Activated T-helper 1 cell treated with anti-CD3 and anti-CD28 coated beads, Interleukin-2, amount 50 U/mL, for 16 hours (primary cell): ENCODE data around the gene SDC1.

Experiments used
- DNase-seq, 2 donors: peaks; one replicate each; pipeline ENCODE4 v3.0.0-alpha.2; 2020; ENCODE audit warnings: low read depth in 1 of 2, low spot score in 1 of 2

Gene SDC1

DNA sequence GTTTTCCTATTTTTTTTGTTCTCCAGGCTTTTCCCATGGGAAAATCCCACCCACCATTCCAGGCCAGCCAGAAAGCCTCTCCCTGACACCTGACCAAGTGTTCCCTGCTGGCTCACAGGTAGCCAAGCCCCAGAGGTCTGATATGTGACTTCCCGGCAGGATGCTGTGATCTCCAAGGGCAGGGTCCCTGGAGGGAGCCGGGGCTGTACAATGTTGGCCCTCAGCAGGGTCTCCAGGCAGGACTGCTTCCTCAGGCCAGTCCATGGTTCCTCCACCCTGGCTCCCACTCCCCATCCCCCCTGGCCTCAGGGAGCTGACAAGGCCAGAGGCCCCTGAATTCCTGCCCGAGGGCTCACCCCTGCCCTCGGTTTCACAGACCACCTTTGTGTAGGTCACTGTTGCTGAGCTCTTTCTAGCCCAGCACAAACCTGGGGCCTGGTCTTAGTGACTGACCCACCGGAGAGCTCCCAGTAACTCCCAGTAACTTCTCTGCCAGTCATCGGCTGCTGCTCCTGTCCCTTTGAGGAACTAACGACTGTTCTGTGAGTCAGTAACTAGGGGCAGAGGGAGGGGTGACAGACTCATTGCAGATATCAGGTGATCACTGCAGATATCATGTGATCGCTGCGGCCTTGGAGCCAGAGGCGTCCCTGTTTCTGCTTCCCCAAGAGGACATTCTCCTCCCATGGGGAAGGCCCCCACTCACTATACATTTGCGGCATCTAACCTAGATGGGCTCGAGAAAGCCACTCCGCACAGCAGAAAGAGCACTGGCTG lies 38.7 kb downstream of the SDC1 start:
- no peak for DNase-seq

DNA sequence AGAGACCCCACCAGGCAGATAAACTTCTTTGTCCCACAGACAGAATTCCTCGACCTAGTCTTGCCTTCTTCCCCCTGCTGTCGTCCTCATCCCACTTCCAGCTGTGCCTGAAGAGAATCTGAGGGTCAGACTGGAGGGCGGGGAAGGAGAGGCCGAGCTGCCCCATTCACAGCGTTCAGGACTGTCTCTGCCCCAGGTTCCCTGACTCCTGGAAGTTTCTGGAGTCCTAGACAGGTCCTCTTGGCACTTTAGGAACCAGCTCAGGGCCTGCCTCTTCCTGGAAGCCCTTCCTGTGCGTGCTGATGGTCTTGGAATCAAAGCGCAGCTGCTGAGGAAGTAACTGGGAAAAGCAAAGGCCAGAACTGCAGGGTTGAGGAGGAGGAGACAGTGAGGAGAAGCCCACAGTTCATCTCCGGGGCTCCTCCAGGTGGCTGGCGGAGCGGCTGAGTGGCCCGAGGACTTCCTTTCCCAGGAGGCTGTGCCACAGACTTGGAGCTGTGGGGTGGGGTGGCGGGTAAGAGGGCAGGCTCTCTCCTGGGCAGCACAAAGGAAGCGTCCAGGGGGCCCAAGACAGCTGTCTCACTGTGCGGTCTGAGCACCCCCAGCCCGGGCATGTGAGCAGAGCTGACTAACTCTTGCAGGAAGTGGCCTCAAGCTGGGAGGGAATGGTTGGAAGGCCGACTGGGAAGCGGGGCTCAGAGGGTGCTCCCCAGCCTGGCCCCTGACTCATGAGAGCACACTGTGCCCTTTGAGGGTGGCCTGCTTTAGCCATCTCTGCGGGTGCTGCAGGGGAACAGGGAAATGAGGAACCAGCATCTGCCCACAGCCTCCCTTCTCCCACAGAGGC lies 39.5 kb downstream of the SDC1 start:
- no peak for DNase-seq

DNA sequence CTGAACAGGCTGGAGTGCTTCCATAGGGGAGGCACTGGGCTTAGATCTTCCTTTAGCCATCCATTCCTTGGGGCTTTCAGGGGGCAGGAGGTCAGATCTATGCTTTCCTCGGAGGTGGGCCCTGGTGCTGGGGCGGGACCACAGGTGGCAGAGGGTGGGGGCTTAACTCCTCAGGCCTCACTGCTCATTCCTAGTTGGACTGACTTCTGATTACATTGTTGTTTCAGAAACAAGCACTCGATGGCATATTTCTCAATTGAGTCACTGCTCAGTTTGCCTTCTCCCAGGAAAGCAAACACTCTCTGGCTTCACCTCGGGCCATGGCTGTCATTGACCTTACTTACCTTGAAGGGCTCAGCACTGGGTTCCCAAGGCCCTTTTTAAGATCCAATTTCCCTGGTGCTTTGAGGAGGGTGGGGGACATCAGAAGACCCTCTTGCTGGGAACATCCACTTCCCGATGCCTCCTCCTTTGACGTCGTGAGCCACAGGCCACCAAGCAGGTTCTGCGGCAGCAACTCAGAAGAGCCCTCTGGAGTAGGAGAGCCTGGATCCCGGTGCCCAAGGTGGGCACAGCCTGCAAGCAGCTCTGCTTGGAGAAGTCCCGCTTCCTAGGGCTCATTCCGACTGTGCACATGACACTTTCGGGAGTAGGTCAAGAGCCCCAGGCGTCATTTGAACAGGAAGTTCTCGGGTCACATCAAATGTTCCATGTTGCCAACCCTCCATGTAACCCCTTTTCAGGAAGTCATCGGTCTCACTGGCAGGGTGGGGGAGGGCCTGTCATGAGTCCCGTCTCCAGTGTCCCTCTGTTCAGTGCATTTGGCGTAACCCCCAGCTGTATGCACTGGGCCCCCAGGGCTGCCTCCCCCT lies 40.6 kb downstream of the SDC1 start:
- DNase-seq: no peak

DNA sequence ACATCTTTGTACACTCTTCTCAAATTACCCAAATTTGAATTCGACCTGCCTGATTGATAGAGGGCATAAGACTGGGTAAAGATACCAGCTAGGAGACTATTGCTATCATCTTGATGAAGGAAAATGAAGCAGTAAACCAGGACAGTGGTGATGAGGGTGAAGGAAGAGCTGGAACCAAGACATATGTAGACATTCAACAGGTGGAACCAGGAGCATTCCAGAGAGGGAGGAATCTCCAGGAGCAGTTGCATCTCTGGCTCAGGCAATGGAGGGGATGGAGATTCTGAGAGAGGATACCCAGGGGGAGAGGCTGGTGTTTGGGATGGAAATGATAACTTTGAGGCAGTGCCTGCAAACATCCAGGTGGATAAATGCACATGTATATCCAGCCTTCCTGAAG lies 41.6 kb downstream of the SDC1 start:
- no peak for DNase-seq

DNA sequence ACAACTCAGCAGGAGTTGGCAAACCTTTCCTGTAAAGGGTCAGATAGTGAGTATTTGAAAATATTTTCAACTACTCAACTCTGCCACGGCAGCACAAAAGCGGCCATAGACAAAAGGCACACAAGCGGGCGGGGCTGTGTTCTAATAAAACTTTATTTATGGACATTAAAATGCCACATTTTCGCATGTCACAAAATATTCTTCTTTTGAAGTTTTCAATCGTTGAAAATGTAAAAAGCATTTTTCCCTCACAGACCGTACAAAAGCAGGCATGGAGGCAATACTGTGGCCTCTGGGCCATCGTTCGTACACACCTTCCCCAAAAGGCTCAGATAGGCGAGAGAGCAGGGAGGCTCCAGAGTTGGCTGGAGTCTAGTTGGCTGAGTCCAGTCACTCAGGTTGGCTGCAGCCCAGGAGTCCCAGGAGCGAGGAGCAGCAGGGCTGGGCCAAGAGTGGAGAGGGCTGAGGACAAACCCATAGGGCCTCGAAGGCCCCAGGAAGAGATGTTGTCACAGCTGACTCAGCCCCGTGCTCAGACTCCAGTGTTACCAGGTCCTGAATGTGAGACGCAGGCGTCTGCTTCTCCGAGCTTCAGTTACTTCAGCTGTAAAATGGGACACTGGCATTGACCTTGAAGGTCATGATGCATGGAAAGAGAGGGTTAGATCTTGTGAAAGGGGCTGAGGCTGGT lies 42.5 kb downstream of the SDC1 start:
- no peak for DNase-seq

DNA sequence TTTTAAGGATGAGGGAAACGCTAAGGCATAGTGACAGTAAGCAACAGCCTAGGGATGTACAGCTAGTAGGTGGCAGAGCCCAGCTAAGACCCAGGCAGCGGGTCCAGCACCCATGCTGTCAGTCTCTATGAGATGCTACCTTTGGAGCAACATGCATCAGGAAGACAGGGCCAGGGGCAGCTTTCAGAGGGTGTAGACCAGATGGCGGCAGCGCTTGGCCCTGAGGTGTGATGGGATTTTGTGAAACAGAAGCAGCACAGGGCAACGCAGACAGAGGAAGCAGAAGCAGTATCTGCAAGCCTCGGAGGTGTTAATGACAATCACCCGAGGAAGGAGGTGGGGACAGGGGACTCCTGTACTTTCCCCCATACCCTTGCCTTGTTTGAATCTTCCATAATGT lies 43.2 kb downstream of the SDC1 start:
- no peak for DNase-seq

DNA sequence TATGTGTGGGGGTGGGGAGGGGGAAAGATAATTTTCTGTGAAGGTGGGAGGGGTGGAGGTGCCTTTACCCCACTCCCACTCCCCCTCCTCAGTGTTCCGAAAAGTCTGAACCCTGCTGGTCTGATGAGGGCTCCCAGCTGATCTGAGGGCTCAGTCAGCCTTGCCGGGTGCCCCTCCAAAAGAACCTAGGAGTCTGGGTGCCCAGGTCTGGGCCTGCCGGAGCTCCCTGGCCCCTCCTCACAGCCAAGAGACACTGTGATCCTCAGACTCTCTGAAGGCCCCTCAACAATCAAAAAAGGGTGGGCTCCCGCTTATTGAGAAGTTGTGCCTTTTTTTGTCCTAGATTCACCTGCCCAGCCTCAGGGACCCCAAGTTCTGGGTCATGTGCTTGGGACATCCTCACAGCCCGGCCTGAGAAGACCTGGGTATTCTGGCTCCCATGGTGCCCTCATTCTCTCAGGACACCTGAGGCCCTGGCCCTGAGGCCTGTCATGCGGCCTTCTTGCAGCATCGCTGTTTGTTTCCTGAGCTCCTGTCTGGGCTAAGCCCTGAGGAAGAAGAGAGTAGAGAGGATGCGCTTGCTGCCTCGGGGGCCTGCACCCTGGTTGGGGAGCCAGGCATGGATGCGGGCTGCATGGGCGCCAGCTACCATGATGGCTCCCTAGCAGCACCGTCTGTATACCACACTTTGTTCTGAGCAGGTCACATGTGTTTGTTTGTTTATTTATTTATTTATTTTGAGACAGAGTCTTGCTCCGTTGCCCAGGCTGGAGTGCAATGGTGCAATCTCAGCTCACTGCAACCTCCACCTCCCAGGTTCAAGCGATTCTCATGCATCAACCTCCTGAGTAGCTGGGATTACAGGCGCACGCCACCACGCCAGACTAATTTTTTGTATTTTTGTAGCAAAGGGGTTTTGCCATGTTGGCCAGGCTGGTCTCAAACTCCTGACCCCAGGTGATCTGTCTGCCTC lies 44.0 kb downstream of the SDC1 start:
- no peak for DNase-seq

DNA sequence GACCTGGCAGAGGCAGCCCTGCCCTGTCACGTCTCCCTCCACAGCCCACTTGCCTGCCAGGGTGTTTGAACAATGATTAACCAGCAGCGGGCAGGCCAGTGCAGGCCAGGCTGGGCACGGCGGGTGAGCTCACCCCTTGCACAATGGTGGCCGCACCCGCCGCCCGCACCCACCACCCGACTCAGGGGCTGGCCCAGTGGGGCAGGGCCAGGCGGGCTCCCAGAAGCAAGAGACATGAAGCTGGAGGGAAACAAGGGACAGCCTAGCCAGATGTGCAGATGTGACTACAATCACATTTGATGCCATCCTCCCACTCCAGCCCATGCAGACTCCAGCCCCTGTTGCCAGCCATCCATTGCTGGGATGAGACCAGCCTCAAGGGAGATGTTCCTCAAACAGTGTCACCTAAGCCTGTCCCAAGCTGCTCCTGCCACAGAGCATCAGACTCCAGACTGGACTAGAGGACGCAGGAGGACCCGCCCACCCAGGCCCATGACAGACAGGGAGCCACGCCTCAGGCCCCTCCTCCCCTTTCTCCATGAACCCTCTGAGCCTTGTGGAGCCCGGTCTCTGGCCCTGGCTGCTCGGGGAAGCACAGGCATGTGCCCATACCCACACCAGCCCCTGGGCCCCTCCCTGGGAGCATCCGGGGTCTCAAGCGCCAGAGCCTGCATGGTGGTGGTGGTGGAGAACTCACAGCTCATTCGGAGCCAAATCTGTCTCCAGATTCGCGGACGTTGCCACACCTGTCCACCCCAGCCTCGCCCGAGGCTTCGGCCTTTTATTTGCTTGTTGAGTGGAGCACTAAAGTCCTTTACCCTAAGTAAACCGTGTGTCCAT lies 45.0 kb downstream of the SDC1 start:
- no peak for DNase-seq

DNA sequence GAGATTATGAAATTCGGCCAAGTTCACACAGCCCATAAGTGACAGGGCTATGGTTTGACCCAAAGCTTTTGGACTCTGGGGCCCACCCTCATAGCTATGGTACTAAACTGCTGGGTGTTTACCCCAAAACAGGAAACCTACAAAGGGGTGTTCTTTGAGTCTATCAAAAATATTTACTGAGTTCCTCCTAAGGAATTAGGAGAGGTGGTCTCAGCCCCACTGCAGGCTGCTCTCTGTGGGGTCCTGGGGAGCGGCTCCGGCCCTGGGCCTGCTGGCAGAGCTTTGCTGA lies 45.5 kb downstream of the SDC1 start:
- no peak for DNase-seq

DNA sequence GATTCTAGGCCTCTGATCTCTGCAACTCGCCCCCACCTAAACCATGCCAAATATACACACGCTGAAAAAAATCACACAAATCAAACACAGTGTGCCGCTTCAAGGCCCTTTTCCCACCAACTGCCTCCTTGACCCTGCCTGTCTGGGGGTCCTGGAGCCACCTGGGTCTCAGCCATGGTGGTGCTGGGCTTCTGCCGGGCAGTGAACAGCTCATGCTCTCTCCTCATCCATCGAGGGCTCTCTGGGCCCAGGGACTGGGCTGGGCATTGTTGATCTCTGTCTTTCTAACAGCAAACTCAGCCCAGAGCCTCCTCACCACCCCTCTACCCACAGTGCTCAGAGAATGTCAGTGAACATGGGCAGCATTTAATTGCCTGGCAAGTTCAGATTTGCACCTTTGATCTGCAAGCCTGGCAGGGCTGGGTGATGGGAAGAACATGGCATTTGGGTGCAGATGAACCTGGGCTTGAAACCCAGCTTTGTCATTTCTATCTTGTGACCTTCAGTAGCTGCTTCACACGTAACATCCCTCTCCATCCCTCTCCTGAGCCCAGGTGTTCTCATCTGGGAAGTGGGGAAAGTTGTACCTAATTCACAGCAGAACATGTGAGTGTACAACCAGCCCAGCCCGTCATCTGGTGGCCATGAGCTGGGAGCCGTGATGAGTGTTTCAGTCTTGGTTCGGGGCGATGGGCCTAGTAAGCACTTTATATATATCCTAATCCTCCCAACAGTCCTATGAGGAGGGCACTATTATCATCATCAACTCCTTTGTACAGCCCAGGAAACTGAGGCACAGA lies 46.1 kb downstream of the SDC1 start:
- DNase-seq: no peak

DNA sequence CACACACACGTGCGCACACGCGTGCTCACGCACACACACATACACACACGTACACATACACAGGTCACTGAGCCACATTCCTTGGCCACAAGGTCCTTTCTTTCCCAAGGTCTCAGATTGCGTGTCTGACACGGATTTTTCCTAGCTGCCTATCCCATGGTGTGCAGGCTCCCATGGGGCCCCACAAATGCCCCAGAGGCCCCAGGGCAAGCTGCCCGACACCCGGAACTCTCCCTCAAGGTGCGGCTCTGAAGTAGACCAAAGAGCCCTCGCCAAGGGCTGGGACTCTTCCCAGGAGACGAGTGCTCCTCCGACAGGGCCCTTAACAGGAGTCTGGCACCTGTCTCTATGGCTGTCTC lies 46.7 kb downstream of the SDC1 start:
- DNase-seq: no peak

DNA sequence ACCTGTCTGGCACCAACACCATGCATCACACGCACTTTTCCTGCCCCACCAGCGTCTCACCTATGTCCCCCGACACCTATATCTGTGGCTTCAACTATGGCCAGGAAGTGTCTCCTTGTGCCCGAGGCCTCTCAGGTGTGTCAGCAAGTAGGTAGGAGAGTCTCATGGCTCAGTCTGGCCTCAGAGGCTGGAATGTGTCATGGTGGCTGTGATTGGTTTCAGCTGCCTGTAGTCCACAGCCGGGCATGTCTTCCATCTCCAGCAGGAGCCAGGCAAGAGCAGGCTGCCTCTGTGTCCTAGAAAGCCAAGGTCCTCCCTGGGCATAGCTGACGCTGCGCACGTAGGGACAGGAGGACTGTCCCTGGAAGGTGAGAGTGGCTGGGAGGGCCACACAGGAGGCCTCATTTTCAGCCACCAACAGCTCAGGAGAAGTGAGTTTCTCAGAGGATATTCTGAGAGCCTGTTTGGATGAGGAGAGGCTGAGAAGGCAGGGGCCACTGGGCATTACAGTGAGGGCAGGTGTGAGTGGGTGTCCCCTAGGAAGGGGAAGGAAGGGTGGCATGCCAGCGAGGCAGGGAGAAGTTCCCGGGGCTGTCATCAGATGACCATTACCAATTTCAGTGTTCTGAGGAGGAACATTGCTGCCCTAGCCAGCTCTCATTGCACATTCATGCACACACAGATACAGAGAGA lies 47.2 kb downstream of the SDC1 start:
- DNase-seq: no peak

DNA sequence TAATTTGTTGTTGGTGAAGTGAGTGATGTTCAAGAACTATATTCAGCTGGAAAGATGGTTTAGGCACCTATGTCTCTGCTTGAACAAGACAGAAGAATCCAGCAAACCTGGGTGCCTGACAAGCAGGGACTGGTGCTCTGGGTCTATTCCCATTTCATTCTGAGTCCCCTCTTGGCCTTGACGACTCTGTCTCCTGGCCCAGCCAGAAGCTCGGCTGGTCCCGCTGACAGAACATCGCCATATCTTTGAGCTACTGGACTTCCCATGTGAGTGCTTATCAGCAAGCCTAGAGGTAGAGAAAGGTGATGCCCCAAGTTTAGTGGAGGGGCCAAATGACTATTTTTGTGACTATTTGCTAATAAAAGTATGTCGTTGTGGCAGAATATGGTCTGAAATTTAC lies 48.2 kb downstream of the SDC1 start:
- DNase-seq: no peak

DNA sequence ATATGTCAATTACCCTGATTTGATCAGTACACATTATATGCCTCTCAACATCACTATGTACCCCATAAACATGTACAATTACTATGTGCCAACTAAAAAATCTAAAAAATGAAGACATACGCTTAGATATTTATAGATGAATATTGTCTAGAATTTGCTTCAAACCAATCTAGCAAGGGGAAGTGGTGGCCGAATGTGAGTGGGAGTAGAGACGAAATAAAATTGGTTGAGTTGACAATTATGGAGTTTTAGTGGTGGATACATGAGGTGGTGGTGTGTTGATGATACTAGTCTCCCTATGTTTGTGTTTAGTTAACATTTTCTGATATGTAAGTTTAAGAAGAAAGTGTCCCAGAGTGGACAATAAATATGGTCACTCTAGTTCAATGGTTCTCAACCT lies 49.0 kb downstream of the SDC1 start:
- no peak for DNase-seq

DNA sequence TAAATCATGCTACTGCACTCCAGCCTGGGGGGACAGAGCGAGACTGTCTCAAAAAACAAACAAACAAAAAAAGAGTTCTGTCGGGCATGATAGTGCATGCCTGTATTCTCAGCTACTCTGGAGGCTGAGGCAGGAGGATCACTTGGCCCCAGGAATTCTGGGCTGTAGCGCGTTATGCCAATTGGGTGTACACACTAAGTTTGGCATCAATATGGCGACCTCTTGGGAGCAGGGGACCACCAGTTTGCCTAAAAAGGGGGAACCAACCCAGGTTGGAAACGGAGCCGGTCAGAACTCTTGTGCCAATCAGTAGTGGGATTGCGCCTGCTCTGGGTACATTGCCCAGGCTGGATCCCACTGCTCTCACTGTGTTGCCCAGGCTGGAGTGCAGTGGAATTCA lies 49.7 kb downstream of the SDC1 start:
- no peak for DNase-seq

DNA sequence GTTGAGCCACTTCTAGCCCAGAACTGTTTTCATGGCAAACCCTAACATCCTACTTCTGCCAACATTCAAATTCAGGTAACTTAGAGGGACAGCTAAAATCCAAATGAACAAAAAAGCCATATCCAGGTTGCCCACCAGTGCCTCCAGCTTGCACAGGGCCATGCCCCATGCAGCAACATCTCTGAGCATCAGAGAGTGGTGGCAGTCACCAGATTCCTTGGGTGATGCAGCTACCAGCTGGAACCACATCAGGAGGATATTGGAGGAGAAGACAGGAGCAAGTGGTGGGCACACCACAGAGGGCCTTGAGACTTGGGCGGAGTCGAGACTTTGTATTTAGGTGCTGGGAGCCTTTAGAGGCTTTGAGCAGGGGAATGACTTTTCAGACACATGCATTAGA lies 50.5 kb downstream of the SDC1 start:
- DNase-seq: no peak

DNA sequence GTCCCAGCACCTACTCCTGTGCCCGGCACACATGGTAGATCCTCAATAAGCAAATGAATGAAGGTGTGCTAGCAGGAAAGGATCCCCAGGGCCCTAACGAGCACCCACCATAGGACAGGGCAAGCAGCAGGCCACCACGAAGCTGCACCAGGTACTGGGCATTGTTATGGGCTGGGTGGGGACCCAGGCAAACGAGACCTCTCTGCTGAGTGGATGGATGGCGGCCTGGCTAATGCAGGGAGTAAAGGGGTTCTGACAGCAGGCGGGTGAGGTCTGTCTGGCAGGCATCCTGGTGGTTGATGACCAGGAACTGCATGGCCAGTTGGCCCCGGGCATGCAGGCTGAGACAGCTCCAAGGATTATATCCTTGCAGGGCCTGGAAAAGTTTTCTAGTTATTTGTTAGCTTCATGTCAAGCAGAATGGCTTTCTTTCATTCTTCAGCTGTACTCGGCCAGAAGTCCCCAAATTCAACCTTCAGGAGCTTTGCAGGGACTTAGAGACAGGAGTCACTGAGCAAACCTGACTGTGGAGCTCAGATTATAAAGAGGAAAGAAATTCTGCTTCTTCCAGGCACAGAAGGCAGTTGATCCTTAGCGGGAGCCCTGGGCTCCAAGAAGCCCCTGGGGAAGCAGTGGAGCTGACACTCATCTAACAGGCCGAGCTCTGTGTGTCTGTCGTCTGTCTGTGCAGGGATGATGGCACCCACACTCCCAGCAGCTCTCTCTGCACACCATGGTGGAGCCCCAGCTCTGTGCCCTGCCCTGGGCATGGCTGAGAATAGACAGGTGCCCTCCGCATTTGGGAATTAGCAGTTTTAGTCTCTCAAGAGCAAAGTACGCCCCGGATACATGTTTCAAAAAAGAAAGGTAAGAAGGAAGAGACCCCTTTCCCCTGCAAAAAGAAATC lies 51.2 kb downstream of the SDC1 start:
- no peak for DNase-seq
